Embryonic facial prominence (tissue), 1 donor: ENCODE results near the gene CALML3.

Source experiments
- DNase-seq: peaks from one replicate; pipeline ENCODE4 v3.0.0-alpha.2; 2016; ENCODE audit errors: extremely low spot score

Gene CALML3

GRCh38 chr10:5491477-5491876 is 33.3 kb upstream of the CALML3 start:
- DNase-seq = no peak

GRCh38 chr10:5492322-5492855 is 32.4 kb upstream of the CALML3 start:
- DNase-seq = no peak

DNA sequence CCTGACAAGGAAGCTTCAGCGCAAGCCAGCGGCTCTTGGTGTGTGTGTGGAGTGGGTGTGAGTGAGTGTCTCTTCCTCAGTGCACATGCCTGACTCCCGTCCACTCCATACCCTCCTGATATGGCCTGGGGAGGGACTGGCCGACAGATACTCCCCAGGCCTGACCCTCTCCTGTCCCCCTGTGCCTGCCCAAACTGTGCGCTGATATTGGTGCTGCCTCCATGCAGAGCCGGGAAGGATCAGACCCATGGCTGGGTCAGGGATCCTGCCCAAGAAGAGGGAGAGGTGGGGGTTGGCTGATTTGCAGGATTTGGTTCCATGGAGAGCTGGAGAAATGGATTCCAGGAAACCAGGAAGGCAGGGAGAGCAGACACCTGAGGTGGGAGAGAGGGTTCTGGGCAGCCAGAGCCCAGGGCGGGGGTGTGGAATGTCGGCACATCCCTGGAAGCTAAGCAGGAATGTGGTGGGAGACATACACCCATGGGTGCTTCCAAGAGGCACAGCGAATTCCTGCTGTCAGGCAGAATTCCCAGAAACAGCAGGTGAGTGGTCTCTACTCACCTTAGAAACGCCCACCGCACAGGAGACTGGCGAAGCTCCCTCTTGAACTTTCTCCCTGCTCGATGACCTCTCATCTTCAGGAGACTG is 31.7 kb upstream of the CALML3 start:
- no peak for DNase-seq

GRCh38 chr10:5493691-5494090 is 31.1 kb upstream of the CALML3 start:
- DNase-seq = no peak

- no peak for DNase-seq
Observed at GRCh38 chr10:5494611-5495010, 30.1 kb upstream of the CALML3 start.

- DNase-seq = no peak
Observed at GRCh38 chr10:5496261-5497250, 28.2 kb upstream of the CALML3 start.

GRCh38 chr10:5497289-5497688 is 27.5 kb upstream of the CALML3 start:
- no peak for DNase-seq

GRCh38 chr10:5497948-5498730 is 26.6 kb upstream of the CALML3 start:
- no peak for DNase-seq

GRCh38 chr10:5498791-5499492 is 25.8 kb upstream of the CALML3 start:
- DNase-seq = no peak

DNA sequence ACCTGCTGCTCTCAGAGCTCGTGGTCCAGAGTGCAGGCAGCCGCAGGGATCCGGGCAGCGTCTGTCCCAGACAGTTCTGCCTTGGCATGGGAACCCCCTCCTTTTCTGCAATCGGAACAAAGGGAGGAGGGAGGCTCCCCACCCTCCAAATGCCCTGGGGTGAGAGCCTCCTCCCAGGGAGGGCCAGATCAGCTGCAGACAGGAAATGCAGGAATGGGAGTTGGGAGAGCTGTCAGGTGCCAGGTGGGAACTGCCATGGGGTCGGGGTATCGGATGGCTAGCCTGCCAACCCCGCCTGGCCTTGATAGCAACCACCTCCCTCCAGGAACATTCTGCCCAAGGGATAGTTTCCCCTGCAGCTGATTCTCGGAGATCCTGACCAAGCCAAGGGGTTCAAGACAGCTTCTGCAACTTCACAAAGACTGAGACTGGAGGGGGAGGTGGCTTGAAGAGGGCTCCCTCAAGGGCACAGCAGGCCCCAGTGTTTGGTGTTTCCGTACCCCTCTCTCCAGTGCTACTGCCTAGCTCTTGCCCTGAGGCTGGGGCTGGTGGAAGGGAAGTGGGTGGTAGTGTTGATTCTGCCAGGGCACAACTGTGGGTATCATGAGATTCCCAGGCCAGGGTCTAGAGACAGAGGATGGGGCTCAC is 25.1 kb upstream of the CALML3 start, which contains the start of gene CALML5:
Gene CALML5, minus strand, starts transcription at position 78 of the 648 bp plus-strand sequence. CDS start 132 bp downstream, outside the sequence.
- no peak for DNase-seq

GRCh38 chr10:5500162-5500670 is 24.5 kb upstream of the CALML3 start:
- DNase-seq = no peak

DNA sequence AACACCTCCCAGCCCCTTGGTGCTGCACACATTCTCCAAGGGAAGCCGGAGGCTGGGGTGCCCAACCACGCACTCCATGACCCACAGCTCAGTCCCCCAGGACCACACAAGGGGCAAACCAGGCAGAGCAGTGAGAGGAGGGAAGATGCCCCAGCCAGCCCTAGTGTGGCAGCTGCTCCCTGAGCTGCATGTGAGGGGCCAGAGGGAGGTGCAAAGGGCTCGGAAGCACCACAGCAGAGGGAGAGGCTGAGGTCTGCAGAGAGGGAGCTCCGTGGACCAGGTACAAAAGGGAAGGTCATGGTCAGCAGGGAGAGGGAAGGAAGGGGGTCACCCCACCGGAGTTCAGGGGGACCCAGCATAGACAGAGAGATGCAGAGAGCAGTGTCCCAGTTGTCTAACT is 23.9 kb upstream of the CALML3 start:
- DNase-seq = no peak

GRCh38 chr10:5502061-5502521 is 22.7 kb upstream of the CALML3 start:
- DNase-seq = no peak

DNA sequence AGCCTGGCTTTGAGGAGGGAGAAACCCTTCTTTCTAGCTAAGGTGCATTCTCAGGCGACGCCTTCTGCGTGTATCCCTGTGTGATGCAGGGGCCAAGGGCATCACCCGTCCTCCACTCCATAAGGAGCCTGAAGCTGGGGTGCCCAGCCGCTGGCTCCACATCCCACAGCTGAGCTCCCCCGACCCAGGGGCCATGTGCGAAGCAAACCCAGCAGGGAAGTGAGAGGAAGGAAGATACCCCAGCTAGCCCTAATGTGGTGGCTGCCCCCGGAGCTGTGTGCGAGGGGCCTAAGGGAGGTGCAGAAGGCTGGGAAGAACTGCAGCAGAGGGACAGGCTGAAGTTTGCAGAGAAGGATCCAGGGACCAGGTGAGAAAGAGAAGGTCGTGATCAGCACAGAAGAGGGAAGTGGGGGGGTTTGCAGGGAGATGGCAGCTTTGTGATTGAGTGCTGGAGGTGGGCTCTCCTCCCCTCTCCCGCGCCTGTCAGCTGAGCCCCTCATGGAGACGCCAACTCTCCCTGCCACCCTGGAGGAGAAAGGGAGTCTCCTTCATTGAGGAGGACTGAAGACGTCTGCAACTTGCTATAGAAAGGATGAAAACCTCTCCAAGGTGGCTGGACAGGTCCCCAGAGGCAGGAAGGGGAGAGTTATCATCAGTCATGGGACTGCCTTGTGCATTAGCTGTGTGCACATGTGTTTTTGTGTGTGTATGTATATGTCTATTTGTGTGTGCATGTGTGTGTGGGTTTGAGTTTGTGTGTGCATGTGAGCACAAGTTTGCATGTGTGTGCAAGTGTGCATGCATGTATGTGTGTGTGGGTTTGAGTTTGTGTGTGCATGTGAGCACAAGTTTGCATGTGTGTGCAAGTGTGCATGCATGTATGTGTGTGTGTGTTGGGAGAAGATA is 21.9 kb upstream of the CALML3 start:
- DNase-seq = no peak

GRCh38 chr10:5503477-5503835 is 21.3 kb upstream of the CALML3 start:
- DNase-seq = no peak

GRCh38 chr10:5504146-5505072 is 20.4 kb upstream of the CALML3 start:
- no peak for DNase-seq

- DNase-seq = no peak
Observed at GRCh38 chr10:5506246-5506645, 18.5 kb upstream of the CALML3 start.
